ENCODE measurements around the gene THSD7B.

The THSD7B gene

DNA sequence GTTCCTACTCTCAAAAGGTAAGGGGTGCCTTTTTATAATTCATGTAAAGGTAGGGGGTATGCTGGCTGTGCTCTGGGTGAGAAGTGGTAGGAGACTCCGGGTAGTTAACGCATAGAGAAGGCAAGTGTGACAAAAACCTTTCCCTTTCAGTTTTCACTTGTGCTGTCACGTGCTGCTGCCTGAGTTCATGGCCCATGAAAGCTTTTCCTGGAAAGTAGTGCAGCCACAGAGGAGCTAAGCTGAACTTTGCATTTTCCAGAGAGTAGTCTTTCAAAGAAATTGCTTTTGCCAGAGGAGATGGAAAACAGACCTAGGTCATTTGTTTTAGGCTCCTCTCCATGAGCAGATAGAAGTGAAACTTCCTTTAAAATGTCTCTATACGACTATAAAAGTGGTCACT is 44.7 kb downstream of the THSD7B start:
- DNase-seq, result no peak

GRCh38 chr2:136818839-136819238 is 53.5 kb downstream of the THSD7B start:
- no peak for DNase-seq

GRCh38 chr2:136823291-136823690 is 57.9 kb downstream of the THSD7B start:
- no peak for DNase-seq

DNA sequence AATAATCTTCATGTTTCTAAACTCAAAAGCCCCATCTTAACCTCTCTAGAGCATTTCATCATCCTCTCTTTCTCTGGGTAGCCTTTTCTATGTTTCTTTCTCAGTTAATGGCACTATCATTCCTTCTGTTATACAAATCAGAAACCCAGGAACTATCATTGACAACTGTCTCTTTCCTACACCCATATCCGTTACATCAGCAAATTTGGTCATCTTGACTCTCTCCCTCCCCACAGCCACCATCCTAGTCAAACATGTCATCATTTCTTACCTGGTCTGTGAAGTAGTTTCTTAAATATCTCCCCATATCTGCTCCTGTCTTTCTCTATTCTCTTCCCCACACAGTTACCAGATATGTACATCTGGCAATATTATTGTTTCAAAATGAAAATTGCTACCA is 62.8 kb downstream of the THSD7B start:
- DNase-seq, result no peak

- no peak for DNase-seq
Measured at GRCh38 chr2:136828774-136829173, 63.4 kb downstream of the THSD7B start.

DNA sequence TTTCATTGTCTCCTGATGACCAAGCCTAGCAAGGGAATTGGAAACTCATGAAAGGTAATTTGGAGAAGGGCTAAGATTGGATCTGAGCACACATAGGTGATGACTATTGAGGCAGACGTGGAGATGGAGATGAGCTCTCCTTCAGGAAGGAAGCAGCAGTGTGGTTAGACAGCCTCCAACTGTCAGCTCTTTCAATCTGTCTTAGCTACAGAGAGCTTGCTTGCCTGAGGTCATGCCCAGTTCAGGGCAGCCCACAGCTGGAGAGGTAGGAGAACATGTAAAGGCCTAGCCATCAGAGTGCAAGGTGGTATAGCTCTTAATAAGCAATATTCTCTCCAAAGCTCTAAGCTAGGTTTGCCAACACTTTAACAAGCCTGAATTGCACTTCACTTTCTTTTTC is 79.2 kb downstream of the THSD7B start:
- no peak for DNase-seq

- DNase-seq, result no peak
Measured at GRCh38 chr2:136858656-136859055, 93.3 kb downstream of the THSD7B start.

- DNase-seq, result no peak
Measured at GRCh38 chr2:136860443-136860958, 95.2 kb downstream of the THSD7B start.

DNA sequence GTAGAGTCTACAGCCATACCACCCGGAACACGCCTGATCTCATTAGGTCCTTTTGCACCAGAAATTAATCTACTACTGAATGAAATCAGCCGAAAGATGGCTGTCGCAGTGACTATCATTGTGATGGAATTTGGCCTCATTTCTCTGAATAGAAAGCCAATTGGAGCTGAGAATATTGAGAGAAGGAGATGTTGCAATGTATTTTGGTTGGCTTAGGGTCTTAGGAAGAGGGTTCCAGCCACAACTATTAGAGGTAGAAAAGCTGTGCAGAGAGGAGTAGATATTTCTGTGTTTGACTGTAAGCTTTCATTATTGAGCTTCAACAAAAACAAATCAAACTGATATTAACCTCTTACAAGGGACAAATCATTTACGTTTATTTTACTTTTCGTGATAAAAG is 98.1 kb downstream of the THSD7B start:
- no peak for DNase-seq

- DNase-seq, result no peak
Measured at GRCh38 chr2:136863874-136864273, 98.5 kb downstream of the THSD7B start.

DNA sequence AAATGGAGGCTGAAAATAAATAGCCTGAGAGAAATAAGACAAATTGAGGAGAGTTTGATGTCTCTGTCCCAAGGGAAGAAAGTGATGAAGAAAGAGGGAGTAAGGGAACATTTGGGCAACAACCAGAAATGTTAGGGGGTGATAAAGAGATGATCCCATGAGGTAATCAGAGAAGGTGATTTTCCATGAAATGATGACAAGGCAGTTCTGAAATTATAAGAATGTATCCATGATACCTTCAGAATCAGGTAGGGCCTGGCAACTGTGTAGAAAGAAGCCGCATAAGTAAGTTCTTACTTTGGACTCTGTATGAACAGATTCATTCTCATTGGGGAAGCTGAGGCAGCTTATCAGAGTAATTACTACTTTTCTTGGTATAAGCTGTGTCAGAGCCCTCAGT is 106.1 kb downstream of the THSD7B start:
- no peak for DNase-seq

- DNase-seq, result no peak
Measured at GRCh38 chr2:136874258-136874657, 108.9 kb downstream of the THSD7B start.

DNA sequence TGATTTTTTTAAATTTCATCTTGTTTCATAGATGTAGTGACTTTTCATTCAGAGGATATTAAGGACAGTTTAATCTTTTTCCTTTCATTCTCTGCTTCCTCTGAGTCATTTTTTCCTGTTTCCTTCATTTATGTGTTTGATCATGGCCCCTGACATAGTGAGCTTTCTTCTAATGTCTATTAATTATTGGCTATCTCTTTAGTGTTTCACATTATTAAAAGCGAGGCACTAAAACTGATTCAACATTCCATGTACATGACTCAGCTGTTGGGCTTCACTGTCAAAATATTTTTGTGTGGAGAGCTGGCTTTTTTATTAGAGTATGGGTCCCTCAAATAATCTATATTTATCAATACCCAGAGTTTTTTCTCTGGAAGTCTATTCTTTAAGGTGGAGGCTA is 125.8 kb downstream of the THSD7B start:
- no peak for DNase-seq

DNA sequence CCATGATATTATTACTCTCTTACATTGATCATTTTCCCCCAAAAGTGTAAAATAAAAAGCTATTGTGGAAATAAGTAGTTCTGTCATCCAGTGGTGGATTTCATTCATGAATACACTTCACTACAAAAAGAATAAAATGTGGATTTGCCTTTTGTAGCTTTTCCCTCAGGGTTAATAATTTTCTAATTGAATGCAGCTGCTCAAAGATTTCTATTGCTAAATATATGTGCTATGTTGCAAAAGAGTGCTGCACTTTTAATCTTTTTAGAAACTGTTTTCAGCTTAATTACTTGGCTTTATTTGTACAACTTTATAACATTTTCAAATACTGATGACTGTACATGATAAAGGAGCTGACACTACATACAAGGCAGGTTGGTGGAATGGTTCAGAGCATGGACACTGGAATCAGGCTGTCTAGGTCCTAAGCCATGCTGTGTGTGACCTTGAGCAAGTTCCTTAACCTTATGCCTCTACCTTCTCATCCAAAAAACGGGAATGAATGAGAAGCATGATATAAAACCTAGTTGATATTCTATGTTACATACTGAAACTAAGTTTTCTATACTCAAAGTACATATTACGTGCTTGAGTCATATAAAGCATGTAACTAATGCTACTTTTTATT is 128.8 kb downstream of the THSD7B start:
- DNase-seq, result no peak

DNA sequence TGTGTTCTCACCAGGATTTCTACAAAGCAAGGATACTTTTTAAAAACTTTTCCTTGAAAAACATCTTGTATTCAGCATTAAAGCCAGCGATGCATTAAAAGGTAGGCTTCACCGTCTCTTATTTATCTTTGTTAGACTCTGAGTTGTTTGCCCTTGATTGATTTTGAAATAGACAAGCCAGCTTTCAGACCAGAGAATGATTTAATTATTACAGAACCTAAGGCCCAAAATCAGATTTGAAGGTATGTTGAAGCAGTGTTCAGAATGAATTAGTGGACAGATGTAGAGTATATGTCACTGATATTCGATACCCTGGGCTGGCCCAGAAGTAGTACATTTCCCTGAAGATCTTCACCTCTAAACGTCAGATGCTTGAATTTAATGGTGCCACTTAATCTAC is 136.4 kb downstream of the THSD7B start:
- DNase-seq, result no peak

DNA sequence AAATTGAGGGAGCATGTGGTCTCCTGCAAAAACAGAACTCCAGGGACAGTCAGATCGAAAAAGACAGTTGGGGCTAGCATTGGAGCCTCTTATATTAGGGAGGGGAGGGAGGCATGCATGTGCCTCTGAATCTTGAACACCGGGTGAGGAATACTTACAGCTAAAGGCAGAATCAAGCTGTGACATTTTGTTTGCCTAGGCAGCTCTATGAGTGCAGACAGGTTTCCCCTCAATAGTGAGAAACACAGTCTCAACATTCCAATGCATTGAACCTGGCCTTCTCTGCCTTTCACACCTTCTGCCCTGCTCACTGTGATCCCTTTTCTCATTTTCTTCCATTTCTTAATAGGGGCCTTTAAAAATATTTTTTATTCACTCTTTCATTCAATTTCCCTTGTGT is 140.4 kb downstream of the THSD7B start:
- no peak for DNase-seq

GRCh38 chr2:136909777-136910176 is 144.4 kb downstream of the THSD7B start:
- no peak for DNase-seq

DNA sequence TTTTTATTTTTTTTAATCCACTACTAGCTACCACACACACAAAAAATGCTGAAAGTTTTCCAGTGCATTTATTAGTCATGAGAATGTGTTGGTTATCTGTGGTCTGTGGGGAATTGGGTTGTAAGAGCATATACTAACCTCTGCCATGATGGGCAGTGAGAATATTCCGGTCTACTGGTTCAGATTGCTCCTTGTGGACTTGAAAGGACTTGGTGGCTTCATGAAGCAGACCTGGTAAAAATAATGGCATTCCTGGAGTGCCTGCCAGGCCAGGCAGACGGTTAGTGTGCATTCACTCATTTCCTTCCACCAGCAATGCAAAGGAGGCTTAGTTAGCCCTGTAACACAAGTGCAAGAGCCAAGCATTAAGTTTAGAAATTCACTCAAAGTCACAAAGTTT is 150.8 kb downstream of the THSD7B start:
- DNase-seq, result no peak

GRCh38 chr2:136917411-136917881 is 152.1 kb downstream of the THSD7B start:
- DNase-seq, result no peak

- DNase-seq, result no peak
Measured at GRCh38 chr2:136919682-136920081, 154.3 kb downstream of the THSD7B start.

- no peak for DNase-seq
Measured at GRCh38 chr2:136920652-136921333, 155.4 kb downstream of the THSD7B start.

DNA sequence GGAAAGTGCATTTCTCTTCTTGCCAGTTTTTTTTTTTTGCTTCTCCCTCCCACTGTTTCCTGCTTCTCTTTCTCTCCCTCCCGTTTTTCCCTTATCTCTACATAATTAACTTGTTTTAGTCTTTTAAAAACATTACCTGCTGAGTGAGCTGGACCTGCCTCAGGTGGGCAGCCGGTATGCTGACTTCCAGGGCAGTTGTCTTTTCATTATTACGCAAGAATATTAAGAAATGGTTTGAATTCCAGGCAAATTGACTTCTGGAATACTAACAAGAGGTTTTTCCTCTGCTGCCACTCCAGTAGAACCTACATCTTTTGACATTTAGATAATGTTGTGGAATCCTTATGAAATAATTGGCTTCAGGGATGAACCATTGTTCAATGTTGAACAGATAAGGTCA is 161.8 kb downstream of the THSD7B start:
- DNase-seq, result no peak

GRCh38 chr2:136929531-136929930 is 164.2 kb downstream of the THSD7B start:
- DNase-seq, result no peak

DNA sequence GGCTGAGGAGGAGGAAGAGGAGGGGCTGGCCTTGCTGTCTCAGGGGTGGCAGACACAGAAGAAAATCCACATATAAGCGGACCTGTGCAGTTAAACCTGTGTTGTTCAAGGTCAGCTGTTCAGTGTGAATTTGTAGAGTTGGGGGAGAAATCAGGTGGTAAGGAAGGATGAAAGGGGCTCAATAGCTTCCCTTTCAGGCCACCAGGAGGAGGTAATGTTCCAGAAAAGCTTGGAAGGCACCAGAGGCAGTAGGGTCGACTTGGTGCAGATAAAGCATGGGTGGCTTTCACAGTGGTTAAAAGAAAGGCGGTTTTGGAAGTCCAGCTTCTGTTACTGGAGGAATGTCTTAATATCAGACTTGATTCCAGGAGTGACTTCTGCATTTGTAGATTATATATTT is 167.4 kb downstream of the THSD7B start:
- no peak for DNase-seq

GRCh38 chr2:136935119-136935518 is 169.8 kb downstream of the THSD7B start:
- no peak for DNase-seq
